GM06990 (cell line): ENCODE measurements around the gene GRHL3.

Experiments used
- DNase-seq: peaks from one replicate; pipeline ENCODE4 v3.0.0-alpha.2; 2011; ENCODE audit not compliant: insufficient read length; ENCODE audit errors: extremely low read depth
- H3K27me3 ChIP-seq: replicated peaks from 2 replicates; pipeline ENCODE4 v1.6.0; 2011; ENCODE audit warnings: low read length; ENCODE audit not compliant: control insufficient read depth, insufficient read depth
- H3K36me3 ChIP-seq: 2 replicates; pipeline ENCODE4 v1.5.1; 2011; ENCODE audit warnings: low read length; ENCODE audit not compliant: control insufficient read depth, insufficient read depth
- H3K4me3 ChIP-seq: replicated peaks from 2 replicates; pipeline ENCODE4 v1.5.1; 2011; ENCODE audit warnings: low read depth, mild to moderate bottlenecking, control low read depth, low read length
- CTCF ChIP-seq: IDR thresholded peaks from 2 replicates; pipeline ENCODE4 v1.5.1; 2011; ENCODE audit warnings: low read length, control low read depth, mild to moderate bottlenecking, inconsistent platforms; ENCODE audit not compliant: insufficient read depth, poor library complexity, severe bottlenecking

The GRHL3 gene

GRCh38 chr1:24403806-24404205, 84.6 kb downstream of the GRHL3 start:
- DNase-seq, result no peak
- H3K27me3 ChIP-seq, result no peaks in the 10 kb centered on the region
- TF ChIP-seq CTCF, result no peak

More at GRCh38 chr1:24403806-24404205, 84.6 kb downstream of the GRHL3 start:
- Histone ChIP-seq H3K4me3 (no peak overlapping the region), H3K36me3 (no peaks in the 10 kb centered on the region)
